Lower leg skin (tissue), 3 donors: ENCODE data around the gene FAM227B.

ENCODE experiments used
- POLR2A ChIP-seq, 2 donors: fragments of 450-650 bp; IDR thresholded peaks; one replicate each; pipeline ENCODE4 v1.6.1; 2016 to 2017; ENCODE audit warnings: antibody characterized with exemption in 2 of 2, mild to moderate bottlenecking in 1 of 2, moderate library complexity in 1 of 2
- TF ChIP-seq, protein P1 (sequence below), 3 donors: fragments of 450-650 bp; IDR thresholded peaks; one replicate each; pipeline ENCODE4 v1.5.1; 2016; ENCODE audit warnings: antibody characterized with exemption in 3 of 3, mild to moderate bottlenecking in 3 of 3, moderate library complexity in 2 of 3

DNA sequence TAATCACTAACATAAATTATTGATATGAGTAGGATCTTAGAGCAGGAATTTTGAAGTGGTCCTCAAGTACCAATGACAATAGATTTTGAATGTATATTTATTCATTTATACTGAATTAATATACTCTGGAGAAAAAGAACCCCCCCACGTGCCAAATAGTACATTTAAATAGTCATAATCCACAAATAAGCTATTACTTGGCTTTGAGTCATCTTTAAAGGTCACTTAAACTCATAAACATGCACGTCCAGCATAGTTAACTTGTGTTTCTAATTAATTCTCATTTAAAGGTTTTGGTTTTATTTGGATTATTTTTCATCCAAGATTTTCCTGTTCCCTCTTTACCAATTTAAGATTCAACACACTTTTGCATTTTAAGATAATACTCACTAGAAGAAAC lies 162.5 kb downstream of the FAM227B start:
- TF ChIP-seq, protein P1, sequence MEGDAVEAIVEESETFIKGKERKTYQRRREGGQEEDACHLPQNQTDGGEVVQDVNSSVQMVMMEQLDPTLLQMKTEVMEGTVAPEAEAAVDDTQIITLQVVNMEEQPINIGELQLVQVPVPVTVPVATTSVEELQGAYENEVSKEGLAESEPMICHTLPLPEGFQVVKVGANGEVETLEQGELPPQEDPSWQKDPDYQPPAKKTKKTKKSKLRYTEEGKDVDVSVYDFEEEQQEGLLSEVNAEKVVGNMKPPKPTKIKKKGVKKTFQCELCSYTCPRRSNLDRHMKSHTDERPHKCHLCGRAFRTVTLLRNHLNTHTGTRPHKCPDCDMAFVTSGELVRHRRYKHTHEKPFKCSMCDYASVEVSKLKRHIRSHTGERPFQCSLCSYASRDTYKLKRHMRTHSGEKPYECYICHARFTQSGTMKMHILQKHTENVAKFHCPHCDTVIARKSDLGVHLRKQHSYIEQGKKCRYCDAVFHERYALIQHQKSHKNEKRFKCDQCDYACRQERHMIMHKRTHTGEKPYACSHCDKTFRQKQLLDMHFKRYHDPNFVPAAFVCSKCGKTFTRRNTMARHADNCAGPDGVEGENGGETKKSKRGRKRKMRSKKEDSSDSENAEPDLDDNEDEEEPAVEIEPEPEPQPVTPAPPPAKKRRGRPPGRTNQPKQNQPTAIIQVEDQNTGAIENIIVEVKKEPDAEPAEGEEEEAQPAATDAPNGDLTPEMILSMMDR (IDR thresholded peaks at IDR 0.05), result no peak
- TF ChIP-seq POLR2A (IDR thresholded peaks at IDR 0.05), result no peak
